DOHH2 (cell line): ENCODE results near the gene ADSS2.

Experiments used
- CTCF ChIP-seq: fragments of 200-600 bp; sonication (generic); IDR thresholded peaks from one replicate; pipeline ENCODE4 v1.5.1; 2014; ENCODE audit warnings: antibody characterized with exemption, mild to moderate bottlenecking, low read depth, low read length; ENCODE audit not compliant: poor library complexity, severe bottlenecking
- EZH2phosphoT487 ChIP-seq: fragments of 200-600 bp; sonication (generic); IDR thresholded peaks from 2 replicates; pipeline ENCODE4 v1.6.1; 2017; ENCODE audit warnings: borderline replicate concordance, mild to moderate bottlenecking, antibody characterized with exemption, low read length, moderate library complexity, mixed read lengths

- TF ChIP-seq CTCF (no peak), EZH2phosphoT487 (no peak)
Measured at GRCh38 chr1:244413736-244414135, 38.0 kb downstream of the ADSS2 start.
